ELF-1 (cell line): Measurements from ENCODE around the gene EIF3K.

Experiments used
- DNase-seq: peaks from one replicate; pipeline ENCODE4 v3.0.0-alpha.2; 2016; ENCODE audit warnings: low read depth, low spot score

EIF3K gene

GRCh38 chr19:38665950-38666662 lies 47.1 kb downstream of the EIF3K start:
- DNase-seq = peak; percentile 97

- DNase-seq = peak; percentile 85
Measured at GRCh38 chr19:38666663-38667511, 47.9 kb downstream of the EIF3K start.

GRCh38 chr19:38667661-38668171 lies 48.7 kb downstream of the EIF3K start:
- DNase-seq = no peak

GRCh38 chr19:38669552-38669951 lies 50.6 kb downstream of the EIF3K start:
- no peak for DNase-seq

GRCh38 chr19:38670921-38671398 lies 52.0 kb downstream of the EIF3K start:
- no peak for DNase-seq

- no peak for DNase-seq
Measured at GRCh38 chr19:38671654-38672053, 52.7 kb downstream of the EIF3K start.

- DNase-seq = no peak
Measured at GRCh38 chr19:38673030-38673429, 54.0 kb downstream of the EIF3K start.

GRCh38 chr19:38674388-38675171 lies 55.6 kb downstream of the EIF3K start:
- DNase-seq = no peak

- no peak for DNase-seq
Measured at GRCh38 chr19:38675611-38676010, 56.6 kb downstream of the EIF3K start.

GRCh38 chr19:38676023-38676877 lies 57.3 kb downstream of the EIF3K start:
- DNase-seq = peak; percentile 73

- DNase-seq = no peak
Measured at GRCh38 chr19:38676878-38677646, 58.1 kb downstream of the EIF3K start.

GRCh38 chr19:38678217-38678890 lies 59.4 kb downstream of the EIF3K start:
- no peak for DNase-seq

- DNase-seq = no peak
Measured at GRCh38 chr19:38678891-38679494, 60.0 kb downstream of the EIF3K start.

GRCh38 chr19:38679839-38680238 lies 60.9 kb downstream of the EIF3K start:
- DNase-seq = no peak

GRCh38 chr19:38682195-38682867 lies 63.3 kb downstream of the EIF3K start:
- DNase-seq = no peak

- DNase-seq = no peak
Measured at GRCh38 chr19:38682872-38683392, 63.9 kb downstream of the EIF3K start.

GRCh38 chr19:38683393-38684077 lies 64.5 kb downstream of the EIF3K start:
- peak; percentile 93 for DNase-seq
